ENCODE results near the gene SCD5. TPM values are rescaled to one million over a fixed set of nuclear protein-coding genes. Genes with fewer than 3 reads are reported as not detected.

Gene SCD5
- total RNA-seq, 2 experiments from 2014 or later, result 1.3 to 1.7 TPM

DNA sequence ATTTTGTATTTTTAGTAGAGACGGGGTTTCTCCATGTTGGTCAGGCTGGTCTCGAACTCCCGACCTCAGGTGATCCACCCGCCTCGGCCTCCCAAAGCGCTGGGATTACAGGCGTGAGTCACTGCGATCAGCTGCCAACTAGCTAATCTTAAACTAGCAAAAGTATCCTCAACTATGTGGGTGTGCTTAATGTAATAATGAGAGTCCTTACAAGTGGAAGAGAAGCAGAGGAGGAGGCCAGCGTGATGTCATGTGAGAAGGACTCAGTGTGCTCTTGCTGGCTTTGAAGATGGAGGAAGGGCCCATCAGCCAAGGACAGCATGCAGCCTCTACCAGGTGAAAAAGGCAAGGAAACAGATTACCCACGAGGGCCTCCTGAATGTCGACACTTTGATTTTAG, 19.6 kb downstream of the SCD5 start:
- Mint-ChIP-seq H3K27ac (no peak overlapping the region), H3K27me3 (no peaks in the 10 kb centered on the region), H3K4me3 (no peak overlapping the region), H3K36me3 (ENCODE audit: low read depth) (no peaks in the 10 kb centered on the region), H3K9me3 (ENCODE audit: low read depth) (no peaks in the 10 kb centered on the region), H3K4me1 (no peaks in the 10 kb centered on the region)
- CTCF ChIA-PET, result no interaction called here
- DNase-seq (no peak), ATAC-seq (no peak)
- intact Hi-C loops (cut with DNase I, micrococcal nuclease), result no loop called here
- POLR2A ChIA-PET, result no interaction called here

GRCh38 chr4:82777857-82778525, 20.6 kb downstream of the SCD5 start:
- ATAC-seq (no peak), DNase-seq (no peak)
- no peaks in the 10 kb centered on the region for H3K36me3 Mint-ChIP-seq (ENCODE audit: low read depth)
- no peaks in the 10 kb centered on the region for H3K4me1 Mint-ChIP-seq
- H3K27me3 Mint-ChIP-seq, result no peaks in the 10 kb centered on the region
- POLR2A ChIA-PET, result interaction anchor here (0.6 kb wide), 1 partner anchor 95 kb away, joined by 6 read pairs; no protein-coding TSS in a partner anchor
- H3K9me3 Mint-ChIP-seq (ENCODE audit: low read depth), result no peaks in the 10 kb centered on the region
- H3K4me3 Mint-ChIP-seq, result no peak overlapping the region
- intact Hi-C loops (cut with DNase I, micrococcal nuclease), result no loop called here
- CTCF ChIA-PET, result no interaction called here
- H3K27ac Mint-ChIP-seq, result no peak overlapping the region

DNA sequence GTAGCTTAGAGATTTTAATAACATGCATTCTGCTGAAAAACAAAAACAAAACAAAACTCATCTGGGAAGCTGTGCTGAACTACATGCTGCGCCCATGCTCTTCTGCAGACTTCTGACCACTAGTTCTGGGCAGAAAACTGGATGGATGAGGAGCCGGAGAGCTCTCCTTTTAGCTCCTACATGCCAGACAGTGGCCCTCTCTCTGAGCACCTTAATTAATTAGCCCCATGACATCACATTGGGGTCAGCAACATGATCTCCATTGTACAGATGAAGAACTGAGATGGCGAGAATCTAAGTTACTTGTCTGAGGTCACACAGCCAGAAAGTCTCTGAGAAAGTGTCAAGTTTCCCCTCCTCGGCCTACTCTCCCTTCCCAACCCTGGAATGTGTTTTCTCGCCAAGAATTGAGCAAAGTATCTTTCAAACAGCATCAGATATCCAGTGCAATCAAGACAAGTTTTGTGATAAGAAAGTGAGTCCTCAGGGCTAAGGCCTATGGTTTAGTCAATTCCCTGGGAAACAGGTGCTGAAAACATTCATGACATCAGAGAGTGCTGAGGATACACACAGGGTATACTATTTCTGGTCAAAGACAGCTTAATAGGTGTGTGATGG, 21.6 kb downstream of the SCD5 start:
- Mint-ChIP-seq H3K36me3 (ENCODE audit: low read depth) (no peaks in the 10 kb centered on the region), H3K4me1 (no peaks in the 10 kb centered on the region), H3K4me3 (no peak overlapping the region), H3K27ac (no peak overlapping the region), H3K27me3 (no peaks in the 10 kb centered on the region), H3K9me3 (ENCODE audit: low read depth) (no peaks in the 10 kb centered on the region)
- DNase-seq (no peak), ATAC-seq (no peak)
- ChIA-PET POLR2A (no interaction called here), CTCF (no interaction called here)
- intact Hi-C loops (cut with DNase I, micrococcal nuclease), result no loop called here

GRCh38 chr4:82775243-82775642, 23.4 kb downstream of the SCD5 start:
- Mint-ChIP-seq H3K9me3 (ENCODE audit: low read depth) (no peaks in the 10 kb centered on the region), H3K4me1 (no peaks in the 10 kb centered on the region), H3K4me3 (no peak overlapping the region), H3K27me3 (peaks cover 2% of the 10 kb centered on the region), H3K36me3 (ENCODE audit: low read depth) (no peaks in the 10 kb centered on the region), H3K27ac (no peak overlapping the region)
- POLR2A ChIA-PET, result no interaction called here
- CTCF ChIA-PET, result no interaction called here
- DNase-seq (no peak), ATAC-seq (no peak)
- intact Hi-C loops (cut with DNase I, micrococcal nuclease), result no loop called here

DNA sequence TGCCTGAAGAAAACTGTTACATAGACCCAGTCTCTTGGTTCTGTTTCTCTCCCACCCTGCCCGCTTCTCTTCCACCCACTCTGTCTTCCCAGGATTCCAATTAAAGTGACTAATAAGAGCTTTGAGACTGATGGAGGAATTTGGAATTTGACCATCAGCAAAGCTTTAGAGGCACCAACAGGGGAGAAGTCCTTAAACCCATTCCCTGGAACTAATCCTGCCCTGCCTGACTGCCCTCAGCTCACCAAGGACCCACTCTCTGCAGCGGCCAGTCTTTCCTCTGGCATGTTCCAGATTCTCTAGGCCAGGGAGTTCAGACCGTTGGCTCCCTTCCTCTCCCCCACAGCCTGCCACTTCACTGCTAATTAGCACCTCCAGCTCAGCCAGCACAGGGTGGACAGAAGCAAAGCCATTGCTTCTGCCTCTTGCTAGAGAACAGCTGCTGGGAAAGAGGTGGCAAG, 23.9 kb downstream of the SCD5 start:
- ChIA-PET POLR2A (interaction anchor here (0.7 kb wide), 1 partner anchor 101 kb away, joined by 3 read pairs; no protein-coding TSS in a partner anchor), CTCF (no interaction called here)
- H3K4me1 Mint-ChIP-seq, result no peaks in the 10 kb centered on the region
- intact Hi-C loops (cut with DNase I, micrococcal nuclease), result no loop called here
- DNase-seq, result no peak
- peaks cover 4% of the 10 kb centered on the region for H3K27me3 Mint-ChIP-seq
- H3K4me3 Mint-ChIP-seq, result no peak overlapping the region
- H3K27ac Mint-ChIP-seq, result no peak overlapping the region
- H3K9me3 Mint-ChIP-seq (ENCODE audit: low read depth), result no peaks in the 10 kb centered on the region
- no peak for ATAC-seq
- H3K36me3 Mint-ChIP-seq (ENCODE audit: low read depth), result no peaks in the 10 kb centered on the region

DNA sequence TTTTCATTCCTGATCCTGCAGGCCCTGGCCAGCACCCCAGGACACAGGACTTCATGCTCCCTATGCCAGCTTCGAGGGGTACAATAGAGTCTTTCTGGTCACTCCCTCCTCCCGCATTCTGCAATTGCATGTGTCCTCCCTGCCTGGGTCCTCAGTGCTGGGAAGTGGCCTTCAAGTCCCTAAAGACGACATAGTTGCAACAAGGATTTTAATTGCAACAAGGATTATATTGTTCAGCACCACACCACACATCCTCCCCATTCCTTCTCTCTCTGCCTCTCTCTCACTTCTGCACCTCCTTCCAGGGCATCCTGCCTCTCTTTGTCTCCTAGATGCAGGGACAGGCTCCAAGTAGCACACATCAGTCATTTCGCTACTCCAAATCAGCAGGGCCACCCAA, 25.5 kb downstream of the SCD5 start:
- ATAC-seq, result no peak
- no peak overlapping the region for H3K4me3 Mint-ChIP-seq
- H3K4me1 Mint-ChIP-seq, result no peaks in the 10 kb centered on the region
- no peak overlapping the region for H3K27ac Mint-ChIP-seq
- ChIA-PET POLR2A (no interaction called here), CTCF (no interaction called here)
- intact Hi-C loops (cut with DNase I, micrococcal nuclease), result no loop called here
- H3K9me3 Mint-ChIP-seq (ENCODE audit: low read depth), result no peaks in the 10 kb centered on the region
- DNase-seq, result no peak
- peaks cover 8% of the 10 kb centered on the region for H3K27me3 Mint-ChIP-seq
- no peaks in the 10 kb centered on the region for H3K36me3 Mint-ChIP-seq (ENCODE audit: low read depth)

DNA sequence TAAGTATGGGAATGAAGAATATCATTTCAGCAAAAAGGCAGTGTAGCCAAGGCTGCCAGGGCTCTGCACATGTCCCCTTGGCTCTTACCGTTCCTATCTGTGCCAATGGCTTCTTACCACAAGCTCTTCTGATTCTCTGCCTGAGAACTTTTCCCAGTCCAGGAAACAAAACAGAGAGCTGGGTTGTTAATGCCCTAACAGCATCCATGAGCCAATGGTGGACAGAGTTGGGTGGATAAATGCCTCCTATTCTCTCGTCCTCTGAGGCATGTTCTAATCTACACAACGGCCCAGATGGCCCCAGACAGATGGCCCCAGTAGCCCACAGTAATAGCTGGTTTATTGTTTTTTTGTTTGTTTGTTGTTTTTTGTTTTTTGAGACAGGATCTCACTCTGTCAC, 28.0 kb downstream of the SCD5 start:
- H3K4me1 Mint-ChIP-seq, result no peaks in the 10 kb centered on the region

DNA sequence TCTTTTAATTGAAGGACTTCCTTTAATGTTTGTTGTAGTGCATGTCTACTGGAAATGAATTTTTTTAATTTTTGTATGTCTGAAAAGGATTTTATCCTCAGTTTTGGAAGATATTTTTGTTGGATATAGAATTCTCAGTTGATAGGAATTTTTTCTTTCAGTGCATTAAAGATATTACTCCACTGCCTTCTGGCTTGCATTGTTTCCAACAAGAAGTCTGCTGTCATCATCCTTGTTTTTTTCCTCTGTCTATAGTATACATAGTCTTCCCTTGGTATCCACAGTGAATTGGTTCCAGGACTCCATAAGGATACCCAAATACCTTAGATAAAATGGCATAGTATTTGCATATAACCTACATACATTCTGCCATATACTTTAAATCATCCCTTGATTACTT, 33.5 kb downstream of the SCD5 start:
- no peak overlapping the region for H3K4me3 Mint-ChIP-seq
- no peak overlapping the region for H3K27ac Mint-ChIP-seq
- ChIA-PET CTCF (no interaction called here), POLR2A (no interaction called here)
- no peaks in the 10 kb centered on the region for H3K36me3 Mint-ChIP-seq (ENCODE audit: low read depth)
- H3K9me3 Mint-ChIP-seq (ENCODE audit: low read depth), result peaks cover 12% of the 10 kb centered on the region
- DNase-seq, result no peak
- H3K27me3 Mint-ChIP-seq, result peaks cover 6% of the 10 kb centered on the region
- no peak for ATAC-seq
- no peaks in the 10 kb centered on the region for H3K4me1 Mint-ChIP-seq
- intact Hi-C loops (cut with DNase I, micrococcal nuclease), result no loop called here

More for the DNA sequence above, 28.0 kb downstream of the SCD5 start:
- H3K4me3 Mint-ChIP-seq, result no peak overlapping the region
- POLR2A ChIA-PET, result no interaction called here
- ATAC-seq (no peak), DNase-seq (no peak)
- peaks cover 11% of the 10 kb centered on the region for H3K9me3 Mint-ChIP-seq (ENCODE audit: low read depth)
- intact Hi-C loops (cut with DNase I, micrococcal nuclease), result no loop called here
- H3K36me3 Mint-ChIP-seq (ENCODE audit: low read depth), result no peaks in the 10 kb centered on the region
- CTCF ChIA-PET, result interaction anchor here (0.7 to 0.8 kb wide), 2 partner anchors 49 to 79 kb away, joined by 3 read pairs; no protein-coding TSS in a partner anchor
- peaks cover 9% of the 10 kb centered on the region for H3K27me3 Mint-ChIP-seq
- no peak overlapping the region for H3K27ac Mint-ChIP-seq

DNA sequence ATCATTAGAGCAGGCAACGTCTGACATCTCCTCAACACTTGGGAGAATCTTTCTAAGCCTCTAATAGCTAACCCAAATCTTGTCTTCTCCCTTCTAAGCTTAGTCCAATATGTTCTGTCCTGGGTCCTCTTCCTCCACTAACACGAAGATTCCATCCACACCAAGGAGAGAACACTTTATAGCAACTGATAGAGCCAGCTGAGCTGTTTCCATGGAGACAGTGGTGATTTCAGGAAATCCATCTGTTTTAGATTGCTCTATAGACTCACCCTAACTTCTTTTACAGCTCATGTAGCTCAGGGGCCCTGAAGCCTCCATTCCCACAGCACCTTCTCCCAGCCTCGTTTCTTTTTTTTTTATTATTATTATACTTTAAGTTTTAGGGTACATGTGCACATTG, 37.4 kb downstream of the SCD5 start:
- no peak for DNase-seq
- no peak overlapping the region for H3K27ac Mint-ChIP-seq
- ChIA-PET POLR2A (no interaction called here), CTCF (no interaction called here)
- peaks cover 6% of the 10 kb centered on the region for H3K9me3 Mint-ChIP-seq (ENCODE audit: low read depth)
- no peak for ATAC-seq
- no peaks in the 10 kb centered on the region for H3K4me1 Mint-ChIP-seq
- no peaks in the 10 kb centered on the region for H3K36me3 Mint-ChIP-seq (ENCODE audit: low read depth)
- intact Hi-C loops (cut with DNase I, micrococcal nuclease), result no loop called here
- H3K4me3 Mint-ChIP-seq, result no peak overlapping the region
- H3K27me3 Mint-ChIP-seq, result peaks cover 2% of the 10 kb centered on the region

DNA sequence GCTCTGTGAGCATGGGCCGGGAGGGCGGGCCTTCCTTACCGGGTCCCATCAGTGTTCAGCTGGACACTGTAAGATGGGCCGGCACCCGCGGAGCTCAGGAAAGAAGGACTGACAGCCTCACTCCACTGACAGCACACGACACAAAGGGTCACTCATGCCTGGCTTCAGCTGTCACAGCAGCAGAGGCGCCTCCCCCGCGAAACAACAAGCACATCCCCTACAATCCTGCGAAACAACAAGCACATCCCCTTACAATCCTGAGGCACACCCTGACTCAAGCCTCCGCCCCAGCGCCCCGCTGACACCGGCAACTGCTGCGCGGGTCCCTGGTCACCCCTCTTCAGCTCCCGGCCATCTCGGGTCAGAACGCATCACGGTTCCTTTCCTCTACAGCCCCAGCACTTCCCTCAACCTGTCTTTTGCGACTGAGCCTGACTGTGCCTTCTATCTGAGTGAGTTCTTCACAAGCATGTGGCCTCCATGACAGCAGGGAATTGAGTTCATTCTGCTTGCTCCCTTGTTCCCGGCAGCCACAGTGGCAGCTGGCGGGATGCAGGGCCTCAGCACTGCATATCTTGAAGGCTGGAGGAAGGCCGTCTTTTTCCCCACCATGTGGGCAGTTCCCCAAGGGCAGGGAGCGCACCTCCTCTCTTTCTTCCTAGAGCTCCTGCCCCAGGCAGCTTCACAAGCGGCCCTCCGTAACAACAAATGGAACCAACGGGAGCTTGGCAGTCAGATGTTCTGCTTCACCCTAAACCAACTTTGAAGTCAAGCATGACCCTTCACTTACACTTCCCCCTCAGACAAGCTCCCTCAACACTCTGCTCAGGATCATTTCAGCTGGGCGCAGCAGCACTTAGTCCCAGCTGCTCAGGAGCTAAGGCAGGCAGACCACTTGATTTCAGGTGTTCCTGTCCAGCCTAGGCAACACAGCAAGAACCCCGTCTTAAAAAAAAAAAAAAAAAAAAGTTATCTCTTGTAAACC, 39.6 kb downstream of the SCD5 start:
- POLR2A ChIA-PET, result no interaction called here
- Mint-ChIP-seq H3K36me3 (ENCODE audit: low read depth) (no peaks in the 10 kb centered on the region), H3K9me3 (ENCODE audit: low read depth) (no peaks in the 10 kb centered on the region), H3K4me1 (no peaks in the 10 kb centered on the region), H3K4me3 (no peak overlapping the region), H3K27me3 (peaks cover 2% of the 10 kb centered on the region), H3K27ac (no peak overlapping the region)
- CTCF ChIA-PET, result no interaction called here
- intact Hi-C loops (cut with DNase I, micrococcal nuclease), result no loop called here
- no peak for DNase-seq
- ATAC-seq, result no peak

DNA sequence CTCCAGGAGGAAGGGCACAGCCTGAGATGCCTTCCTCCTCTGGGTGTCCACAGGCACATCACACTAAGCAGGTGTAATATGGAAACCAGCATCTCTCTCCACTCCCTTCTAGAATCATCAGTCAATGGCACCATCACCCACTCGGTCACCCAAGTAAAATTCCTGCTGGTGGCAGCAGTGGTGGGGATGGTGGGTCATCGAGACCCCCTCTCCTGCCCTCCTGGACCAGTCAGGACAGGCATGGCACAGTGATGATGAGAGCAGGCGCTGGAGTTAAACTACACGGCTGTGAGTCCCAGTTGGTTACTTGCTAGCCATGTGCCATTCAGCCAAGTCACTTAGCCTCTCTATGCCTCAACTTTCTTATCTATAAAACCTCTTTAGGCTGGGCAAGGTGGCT, 42.5 kb downstream of the SCD5 start:
- Mint-ChIP-seq H3K4me3 (no peak overlapping the region), H3K4me1 (no peaks in the 10 kb centered on the region), H3K9me3 (ENCODE audit: low read depth) (no peaks in the 10 kb centered on the region), H3K27me3 (peaks cover 2% of the 10 kb centered on the region), H3K27ac (no peak overlapping the region), H3K36me3 (ENCODE audit: low read depth) (no peaks in the 10 kb centered on the region)
- DNase-seq (no peak), ATAC-seq (no peak)
- intact Hi-C loops (cut with DNase I, micrococcal nuclease), result no loop called here
- ChIA-PET CTCF (no interaction called here), POLR2A (no interaction called here)

GRCh38 chr4:82755650-82756049, 42.9 kb downstream of the SCD5 start:
- ATAC-seq (no peak), DNase-seq (no peak)
- H3K27ac Mint-ChIP-seq, result no peak overlapping the region
- ChIA-PET POLR2A (no interaction called here), CTCF (interaction anchor here (1.3 kb wide), 1 partner anchor 17 kb away, joined by 7 read pairs; no protein-coding TSS in a partner anchor)
- intact Hi-C loops (cut with DNase I, micrococcal nuclease), result no loop called here
- H3K4me3 Mint-ChIP-seq, result no peak overlapping the region
- peaks cover 2% of the 10 kb centered on the region for H3K27me3 Mint-ChIP-seq
- no peaks in the 10 kb centered on the region for H3K9me3 Mint-ChIP-seq (ENCODE audit: low read depth)
- no peaks in the 10 kb centered on the region for H3K36me3 Mint-ChIP-seq (ENCODE audit: low read depth)
- H3K4me1 Mint-ChIP-seq, result no peaks in the 10 kb centered on the region
